Caco-2 (cell line): ENCODE data around the gene IGFBP6. TPM values are rescaled to one million over a fixed set of nuclear protein-coding genes. Genes with fewer than 3 reads are reported as not detected.

Experiments
- BruUV-seq: library from RNA; stranded (reverse); fragments of 400-500 nt; replicated peaks from 2 replicates; lab custom pipeline; 2021; lab: Mats Ljungman, UMichigan
- CTCF ChIA-PET: fragments of 300-600 bp; sonication (Branson Sonifier 250); formaldehyde crosslinking; loops from one replicate; lab custom pipeline; 2022; ENCODE audit warnings: antibody characterized with exemption; lab: Charles Lee
- POLR2A ChIA-PET: fragments of 300-600 bp; sonication (Branson Sonifier 250); formaldehyde crosslinking; loops from one replicate; lab custom pipeline; 2022; ENCODE audit warnings: antibody characterized with exemption; lab: Charles Lee
- DNase-seq, 2 experiments: peaks; one replicate each; pipeline versions ENCODE4 v3.0.0 to v3.0.0-alpha.2; 2020 to 2022
- H3K27me3 ChIP-seq: replicated peaks from 2 replicates; pipeline ENCODE4 v1.6.0; 2011; ENCODE audit warnings: low read length; ENCODE audit not compliant: control insufficient read depth, insufficient read depth
- H3K36me3 ChIP-seq: 2 replicates; pipeline ENCODE4 v1.5.1; 2011; ENCODE audit warnings: low read length; ENCODE audit not compliant: control insufficient read depth, insufficient read depth
- H3K4me1 ChIP-seq: fragments of 250-450 bp; sonication (Bioruptor Pico); 2 replicates; pipeline ENCODE4 v1.5.1; 2020; ENCODE audit warnings: mild to moderate bottlenecking
- H3K4me3 ChIP-seq: 2 replicates; pipeline ENCODE4 v1.5.1; 2011; ENCODE audit warnings: low read depth, mild to moderate bottlenecking, control low read depth, low read length
- H3K9me3 ChIP-seq: fragments of 250-450 bp; sonication (Bioruptor Pico); 2 replicates; pipeline ENCODE4 v1.5.1; 2020; ENCODE audit warnings: mild to moderate bottlenecking, moderate library complexity
- H3K27ac Mint-ChIP-seq: one replicate; pipeline ENCODE4 v1.8.0; 2022; ENCODE audit warnings: mixed read lengths; ENCODE audit not compliant: unreplicated experiment
- H3K27me3 Mint-ChIP-seq: one replicate; pipeline ENCODE4 v1.8.0; 2022; ENCODE audit warnings: mixed read lengths; ENCODE audit not compliant: insufficient read depth, unreplicated experiment
- H3K36me3 Mint-ChIP-seq: one replicate; pipeline ENCODE4 v1.8.0; 2022; ENCODE audit warnings: mild to moderate bottlenecking, mixed read lengths; ENCODE audit not compliant: insufficient read depth, unreplicated experiment
- H3K4me1 Mint-ChIP-seq: one replicate; pipeline ENCODE4 v1.8.0; 2022; ENCODE audit warnings: low read depth, mixed read lengths; ENCODE audit not compliant: unreplicated experiment
- H3K4me3 Mint-ChIP-seq: one replicate; pipeline ENCODE4 v1.8.0; 2022; ENCODE audit warnings: mild to moderate bottlenecking, moderate library complexity, mixed read lengths; ENCODE audit not compliant: unreplicated experiment
- H3K9me3 Mint-ChIP-seq: one replicate; pipeline ENCODE4 v1.8.0; 2022; ENCODE audit warnings: mixed read lengths; ENCODE audit not compliant: unreplicated experiment
- intact Hi-C: fragments of 100-400 bp; cut with micrococcal nuclease; formaldehyde crosslinking; loops from one replicate; pipeline ENCODE4 v1.10.0; 2022; ENCODE audit not compliant: unreplicated experiment
- total RNA-seq: library from RNA; stranded (reverse); gene quantifications from 2 replicates; pipeline ENCODE4 v1.2.3, GENCODE V29; 2022
- TF ChIP-seq, protein P1 (sequence below), 2 experiments: fragments of 200-600 bp in 1 of 2; IDR thresholded peaks; 1 replicate in 1 of 2; 2 replicates in 1 of 2; pipeline versions ENCODE4 v1.5.1 to v1.8.0; 2011 to 2022; ENCODE audit warnings: antibody characterized with exemption in 1 of 2, control low read depth in 1 of 2, inconsistent platforms in 1 of 2, low read depth in 1 of 2, low read length in 1 of 2, mild to moderate bottlenecking in 1 of 2, moderate library complexity in 1 of 2; ENCODE audit not compliant: insufficient read depth in 1 of 2, severe bottlenecking in 1 of 2, unreplicated experiment in 1 of 2

Gene IGFBP6
- total RNA-seq, 1 experiment from 2014 or later, result 34.7 TPM

DNA sequence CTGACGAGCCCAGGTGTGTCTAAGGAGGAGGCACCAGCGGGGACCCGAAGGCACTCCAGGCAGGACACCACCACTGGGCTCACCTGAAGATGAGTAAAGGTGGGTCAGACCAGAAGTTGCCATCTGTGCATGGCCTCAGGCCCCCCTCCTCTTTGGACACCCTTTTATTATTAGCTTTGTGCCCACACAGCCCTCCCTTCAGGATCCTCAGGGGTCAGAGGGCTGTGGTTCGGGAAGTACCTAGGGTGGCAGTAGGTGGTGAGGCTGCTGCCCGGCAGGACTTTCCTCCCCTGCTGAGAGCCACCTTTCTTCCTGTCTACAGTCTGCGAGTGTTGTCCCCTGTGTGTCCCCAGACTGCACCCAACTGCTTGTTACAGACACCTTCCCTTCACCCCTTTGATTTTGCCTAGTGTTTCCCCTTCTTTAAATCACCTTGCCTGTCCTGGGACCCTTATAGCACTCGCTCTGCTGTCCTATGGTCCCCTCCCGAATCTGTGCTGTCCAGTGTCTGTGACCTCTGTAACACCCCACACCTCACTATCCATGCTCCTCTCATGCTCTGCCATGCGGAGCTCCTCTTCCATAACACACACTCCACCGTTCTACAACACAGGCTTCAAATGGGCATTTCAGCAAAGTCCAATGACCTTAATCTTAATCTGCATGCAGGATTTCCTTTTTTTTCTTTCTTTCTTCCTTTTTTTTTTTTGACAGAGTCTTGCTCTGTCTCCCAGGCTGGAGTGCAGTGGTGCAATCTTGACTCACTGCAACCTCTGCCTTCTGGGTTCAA, 31.5 kb downstream of the IGFBP6 start:
- no peak overlapping the region for H3K27ac Mint-ChIP-seq
- BruUV-seq, result no TSS peak
- H3K9me3 Mint-ChIP-seq, result no peaks in the 10 kb centered on the region
- Histone ChIP-seq H3K4me3 (no peak overlapping the region), H3K4me1 (no peaks in the 10 kb centered on the region), H3K27me3 (no peaks in the 10 kb centered on the region), H3K36me3 (0 out of 2 replicates have a peak, but pooled peaks cover 1% of the 10 kb centered on the region), H3K9me3 (no peaks in the 10 kb centered on the region)
- intact Hi-C loops, result no loop called here
- H3K4me1 Mint-ChIP-seq, result peaks cover 5% of the 10 kb centered on the region
- CTCF ChIA-PET, result interaction anchor here (0.6 kb wide), 1 partner anchor 14 kb away, joined by 3 read pairs; no protein-coding TSS in a partner anchor
- peaks cover 5% of the 10 kb centered on the region for H3K27me3 Mint-ChIP-seq
- TF ChIP-seq, protein P1, sequence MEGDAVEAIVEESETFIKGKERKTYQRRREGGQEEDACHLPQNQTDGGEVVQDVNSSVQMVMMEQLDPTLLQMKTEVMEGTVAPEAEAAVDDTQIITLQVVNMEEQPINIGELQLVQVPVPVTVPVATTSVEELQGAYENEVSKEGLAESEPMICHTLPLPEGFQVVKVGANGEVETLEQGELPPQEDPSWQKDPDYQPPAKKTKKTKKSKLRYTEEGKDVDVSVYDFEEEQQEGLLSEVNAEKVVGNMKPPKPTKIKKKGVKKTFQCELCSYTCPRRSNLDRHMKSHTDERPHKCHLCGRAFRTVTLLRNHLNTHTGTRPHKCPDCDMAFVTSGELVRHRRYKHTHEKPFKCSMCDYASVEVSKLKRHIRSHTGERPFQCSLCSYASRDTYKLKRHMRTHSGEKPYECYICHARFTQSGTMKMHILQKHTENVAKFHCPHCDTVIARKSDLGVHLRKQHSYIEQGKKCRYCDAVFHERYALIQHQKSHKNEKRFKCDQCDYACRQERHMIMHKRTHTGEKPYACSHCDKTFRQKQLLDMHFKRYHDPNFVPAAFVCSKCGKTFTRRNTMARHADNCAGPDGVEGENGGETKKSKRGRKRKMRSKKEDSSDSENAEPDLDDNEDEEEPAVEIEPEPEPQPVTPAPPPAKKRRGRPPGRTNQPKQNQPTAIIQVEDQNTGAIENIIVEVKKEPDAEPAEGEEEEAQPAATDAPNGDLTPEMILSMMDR (IDR thresholded peaks at IDR 0.05; ENCODE audit: insufficient read depth in 1 of 2, low read depth in 1 of 2, low read length in 1 of 2, severe bottlenecking in 1 of 2, unreplicated experiment in 1 of 2), result no peak
- H3K4me3 Mint-ChIP-seq, result no peak overlapping the region
- no peak for DNase-seq
- H3K36me3 Mint-ChIP-seq, result no peaks in the 10 kb centered on the region
- POLR2A ChIA-PET, result interaction anchor here (0.5 kb wide), 1 partner anchor 60 kb away, joined by 3 read pairs; no protein-coding TSS in a partner anchor

DNA sequence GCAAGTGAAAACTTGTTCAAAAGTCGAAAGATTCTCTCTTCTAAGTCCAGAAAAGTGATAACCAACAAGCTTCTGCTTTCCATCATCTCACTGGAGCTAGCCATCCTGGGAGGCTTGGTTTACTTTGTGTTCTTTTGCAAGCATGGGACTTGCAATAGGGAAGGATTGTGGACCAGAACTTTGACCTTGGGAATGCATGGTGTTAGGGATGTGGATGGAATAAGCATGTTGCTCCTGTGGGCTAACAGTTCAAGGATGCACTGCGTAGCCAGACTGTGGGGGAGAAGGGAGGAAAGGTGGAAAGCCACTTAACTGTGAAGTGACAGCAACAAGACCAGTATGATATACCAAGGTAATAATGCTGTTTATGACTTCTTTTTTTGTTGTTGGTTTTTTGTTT, 34.4 kb downstream of the IGFBP6 start:
- intact Hi-C loops, result no loop called here
- ChIA-PET POLR2A (no interaction called here), CTCF (no interaction called here)
- TF ChIP-seq, protein P1 (IDR thresholded peaks at IDR 0.05; ENCODE audit: insufficient read depth in 1 of 2, low read depth in 1 of 2, low read length in 1 of 2, severe bottlenecking in 1 of 2, unreplicated experiment in 1 of 2), result no peak
- Histone ChIP-seq H3K27me3 (no peaks in the 10 kb centered on the region), H3K4me3 (no peak overlapping the region), H3K4me1 (no peaks in the 10 kb centered on the region), H3K36me3 (no peaks in the 10 kb centered on the region), H3K9me3 (no peaks in the 10 kb centered on the region)
- no peak overlapping the region for H3K27ac Mint-ChIP-seq
- DNase-seq, result no peak
- no peak overlapping the region for H3K4me3 Mint-ChIP-seq
- peaks cover 5% of the 10 kb centered on the region for H3K27me3 Mint-ChIP-seq
- H3K36me3 Mint-ChIP-seq, result no peaks in the 10 kb centered on the region
- BruUV-seq, result no TSS peak
- H3K4me1 Mint-ChIP-seq, result peaks cover 5% of the 10 kb centered on the region
- no peaks in the 10 kb centered on the region for H3K9me3 Mint-ChIP-seq

DNA sequence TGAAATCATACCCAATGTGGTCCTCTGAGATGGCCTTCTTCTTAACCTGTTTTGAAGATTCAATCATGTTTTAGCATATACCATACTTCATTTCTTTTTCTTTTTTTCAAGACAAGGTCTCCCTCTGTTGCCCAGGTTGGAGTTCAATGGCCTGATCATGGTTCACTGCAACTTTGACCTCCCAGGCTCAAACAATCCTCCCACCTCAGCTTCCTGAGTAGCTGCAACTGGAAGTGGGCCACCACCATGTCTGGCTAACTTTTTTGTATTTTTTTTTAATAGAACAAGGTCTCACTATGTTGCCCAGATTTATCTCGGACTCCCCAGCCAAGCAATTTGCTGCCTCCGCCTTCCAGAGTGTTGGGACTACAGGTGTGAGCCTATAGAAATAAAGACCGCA, 36.3 kb downstream of the IGFBP6 start:
- no peaks in the 10 kb centered on the region for H3K27me3 ChIP-seq
- 0 out of 2 replicates have a peak, but pooled peaks cover 3% of the 10 kb centered on the region for H3K9me3 ChIP-seq
- POLR2A ChIA-PET, result no interaction called here
- DNase-seq, result no peak
- no peaks in the 10 kb centered on the region for H3K36me3 ChIP-seq
- H3K4me1 ChIP-seq, result no peaks in the 10 kb centered on the region
- Mint-ChIP-seq H3K4me3 (no peak overlapping the region), H3K27me3 (no peaks in the 10 kb centered on the region), H3K27ac (no peak overlapping the region), H3K36me3 (no peaks in the 10 kb centered on the region), H3K4me1 (no peaks in the 10 kb centered on the region), H3K9me3 (peaks cover 14% of the 10 kb centered on the region)
- intact Hi-C loops, result no loop called here
- CTCF ChIA-PET, result no interaction called here
- H3K4me3 ChIP-seq, result no peak overlapping the region
- no TSS peak for BruUV-seq
- TF ChIP-seq, protein P1 (IDR thresholded peaks at IDR 0.05; ENCODE audit: insufficient read depth in 1 of 2, low read depth in 1 of 2, low read length in 1 of 2, severe bottlenecking in 1 of 2, unreplicated experiment in 1 of 2), result no peak
